SK-N-SH (cell line): ENCODE results near the gene MYMK.

Source experiments
- EP300 ChIP-seq, 2 experiments: IDR thresholded peaks; 2 replicates each; pipeline versions ENCODE4 v1.4.0 to v1.6.1; 2012; ENCODE audit warnings: borderline replicate concordance in 1 of 2, low read depth in 1 of 2, low read length in 1 of 2
- FOSL2 ChIP-seq: IDR thresholded peaks from 2 replicates; pipeline ENCODE4 v1.4.0; 2012; ENCODE audit warnings: low read depth, mild to moderate bottlenecking, moderate library complexity, borderline replicate concordance
- GATA2 ChIP-seq: sonication (generic); formaldehyde crosslinking; IDR thresholded peaks from 2 replicates; pipeline ENCODE4 v1.5.0; 2020; ENCODE audit warnings: mild to moderate bottlenecking, missing genetic modification reagents
- NFIC ChIP-seq: IDR thresholded peaks from 2 replicates; pipeline ENCODE4 v1.4.0; 2012; ENCODE audit warnings: borderline replicate concordance
- RAD21 ChIP-seq: IDR thresholded peaks from 2 replicates; pipeline ENCODE4 v1.6.1; 2012; ENCODE audit warnings: mild to moderate bottlenecking, low read length
- SMC3 ChIP-seq: IDR thresholded peaks from 2 replicates; pipeline ENCODE4 v1.6.1; 2012; ENCODE audit warnings: low read depth, low read length, improper control_type of control experiment
- TF ChIP-seq, protein P1 (sequence below): IDR thresholded peaks from 2 replicates; pipeline ENCODE4 v1.4.0; 2012; ENCODE audit warnings: low read depth, borderline replicate concordance
- TF ChIP-seq, protein P2 (sequence below): IDR thresholded peaks from 2 replicates; pipeline ENCODE4 v1.6.1; 2012; ENCODE audit warnings: mild to moderate bottlenecking, low read depth, low read length, moderate library complexity
- TF ChIP-seq, protein P3 (sequence below): fragments of 200-600 bp; sonication (generic); IDR thresholded peaks from 2 replicates; pipeline ENCODE4 v1.6.1; 2017; ENCODE audit warnings: antibody characterized with exemption, mild to moderate bottlenecking, moderate library complexity

DNA sequence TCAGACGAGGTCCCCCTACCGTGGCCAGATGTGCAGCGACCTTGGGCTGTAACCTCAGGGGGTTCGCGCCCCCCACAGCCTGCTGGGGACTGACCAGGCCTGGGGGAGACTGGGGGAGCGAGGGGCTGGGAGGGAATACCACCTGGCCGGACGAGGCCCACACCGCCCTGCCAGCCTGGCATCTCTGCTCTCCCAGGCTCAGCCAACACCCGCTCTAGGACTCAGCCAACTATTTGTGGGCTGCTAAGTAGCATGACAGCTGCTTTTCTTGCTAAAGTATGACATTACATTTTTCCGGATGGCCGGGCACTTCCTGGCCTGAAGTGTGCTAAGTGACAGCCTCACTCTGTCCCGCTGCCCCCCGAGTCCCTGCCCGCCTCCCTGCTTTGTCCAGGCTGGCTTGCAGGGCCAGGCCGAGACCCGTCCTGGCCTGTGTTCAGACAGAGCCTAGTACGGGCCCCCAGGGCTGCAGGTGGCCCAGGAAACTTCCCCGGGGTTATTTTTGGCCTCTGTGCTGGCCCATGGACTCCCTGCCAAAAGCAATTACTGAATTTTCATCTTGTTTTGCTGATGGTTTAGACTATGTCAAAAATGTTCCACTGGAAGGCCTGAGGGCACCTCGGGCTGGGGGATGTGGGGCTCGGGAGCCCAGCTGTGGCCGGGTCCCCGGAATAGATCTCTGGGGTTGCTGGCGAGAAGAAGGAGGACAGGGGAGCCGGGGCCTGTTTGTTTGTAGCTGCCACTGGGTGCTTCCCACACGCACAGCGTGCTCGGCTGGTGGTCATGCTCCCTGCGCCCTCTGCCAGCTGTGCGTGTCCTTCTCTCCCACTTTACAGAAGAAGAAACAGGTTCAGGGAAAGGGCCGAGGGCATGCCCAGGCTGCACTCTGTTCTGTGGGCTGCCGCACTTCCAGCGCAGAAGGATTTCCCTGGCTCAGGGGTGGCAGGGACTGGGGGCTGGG is 32.4 kb downstream of the MYMK start:
- TF ChIP-seq FOSL2 (no peak), NFIC (no peak), RAD21 (no peak), SMC3 (no peak), GATA2 (CRISPR knock-in tag) (no peak), EP300 (IDR thresholded peaks at IDR 0.05; ENCODE audit: borderline replicate concordance in 1 of 2, low read depth in 1 of 2, low read length in 1 of 2) (no peak)
- TF ChIP-seq, protein P1, sequence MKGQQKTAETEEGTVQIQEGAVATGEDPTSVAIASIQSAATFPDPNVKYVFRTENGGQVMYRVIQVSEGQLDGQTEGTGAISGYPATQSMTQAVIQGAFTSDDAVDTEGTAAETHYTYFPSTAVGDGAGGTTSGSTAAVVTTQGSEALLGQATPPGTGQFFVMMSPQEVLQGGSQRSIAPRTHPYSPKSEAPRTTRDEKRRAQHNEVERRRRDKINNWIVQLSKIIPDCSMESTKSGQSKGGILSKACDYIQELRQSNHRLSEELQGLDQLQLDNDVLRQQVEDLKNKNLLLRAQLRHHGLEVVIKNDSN: no peak
- TF ChIP-seq, protein P2, sequence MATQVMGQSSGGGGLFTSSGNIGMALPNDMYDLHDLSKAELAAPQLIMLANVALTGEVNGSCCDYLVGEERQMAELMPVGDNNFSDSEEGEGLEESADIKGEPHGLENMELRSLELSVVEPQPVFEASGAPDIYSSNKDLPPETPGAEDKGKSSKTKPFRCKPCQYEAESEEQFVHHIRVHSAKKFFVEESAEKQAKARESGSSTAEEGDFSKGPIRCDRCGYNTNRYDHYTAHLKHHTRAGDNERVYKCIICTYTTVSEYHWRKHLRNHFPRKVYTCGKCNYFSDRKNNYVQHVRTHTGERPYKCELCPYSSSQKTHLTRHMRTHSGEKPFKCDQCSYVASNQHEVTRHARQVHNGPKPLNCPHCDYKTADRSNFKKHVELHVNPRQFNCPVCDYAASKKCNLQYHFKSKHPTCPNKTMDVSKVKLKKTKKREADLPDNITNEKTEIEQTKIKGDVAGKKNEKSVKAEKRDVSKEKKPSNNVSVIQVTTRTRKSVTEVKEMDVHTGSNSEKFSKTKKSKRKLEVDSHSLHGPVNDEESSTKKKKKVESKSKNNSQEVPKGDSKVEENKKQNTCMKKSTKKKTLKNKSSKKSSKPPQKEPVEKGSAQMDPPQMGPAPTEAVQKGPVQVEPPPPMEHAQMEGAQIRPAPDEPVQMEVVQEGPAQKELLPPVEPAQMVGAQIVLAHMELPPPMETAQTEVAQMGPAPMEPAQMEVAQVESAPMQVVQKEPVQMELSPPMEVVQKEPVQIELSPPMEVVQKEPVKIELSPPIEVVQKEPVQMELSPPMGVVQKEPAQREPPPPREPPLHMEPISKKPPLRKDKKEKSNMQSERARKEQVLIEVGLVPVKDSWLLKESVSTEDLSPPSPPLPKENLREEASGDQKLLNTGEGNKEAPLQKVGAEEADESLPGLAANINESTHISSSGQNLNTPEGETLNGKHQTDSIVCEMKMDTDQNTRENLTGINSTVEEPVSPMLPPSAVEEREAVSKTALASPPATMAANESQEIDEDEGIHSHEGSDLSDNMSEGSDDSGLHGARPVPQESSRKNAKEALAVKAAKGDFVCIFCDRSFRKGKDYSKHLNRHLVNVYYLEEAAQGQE: no peak
- TF ChIP-seq, protein P3, sequence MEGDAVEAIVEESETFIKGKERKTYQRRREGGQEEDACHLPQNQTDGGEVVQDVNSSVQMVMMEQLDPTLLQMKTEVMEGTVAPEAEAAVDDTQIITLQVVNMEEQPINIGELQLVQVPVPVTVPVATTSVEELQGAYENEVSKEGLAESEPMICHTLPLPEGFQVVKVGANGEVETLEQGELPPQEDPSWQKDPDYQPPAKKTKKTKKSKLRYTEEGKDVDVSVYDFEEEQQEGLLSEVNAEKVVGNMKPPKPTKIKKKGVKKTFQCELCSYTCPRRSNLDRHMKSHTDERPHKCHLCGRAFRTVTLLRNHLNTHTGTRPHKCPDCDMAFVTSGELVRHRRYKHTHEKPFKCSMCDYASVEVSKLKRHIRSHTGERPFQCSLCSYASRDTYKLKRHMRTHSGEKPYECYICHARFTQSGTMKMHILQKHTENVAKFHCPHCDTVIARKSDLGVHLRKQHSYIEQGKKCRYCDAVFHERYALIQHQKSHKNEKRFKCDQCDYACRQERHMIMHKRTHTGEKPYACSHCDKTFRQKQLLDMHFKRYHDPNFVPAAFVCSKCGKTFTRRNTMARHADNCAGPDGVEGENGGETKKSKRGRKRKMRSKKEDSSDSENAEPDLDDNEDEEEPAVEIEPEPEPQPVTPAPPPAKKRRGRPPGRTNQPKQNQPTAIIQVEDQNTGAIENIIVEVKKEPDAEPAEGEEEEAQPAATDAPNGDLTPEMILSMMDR: no peak
